GM12878 (cell line): ENCODE data around the gene AKAP1.

Experiments
- ATF7 ChIP-seq: fragments of 450-650 bp; IDR thresholded peaks from 2 replicates; pipeline ENCODE4 v1.6.1; 2016; ENCODE audit warnings: low read depth, mild to moderate bottlenecking
- FOXK2 ChIP-seq: fragments of 450-650 bp; IDR thresholded peaks from 2 replicates; pipeline ENCODE4 v1.6.1; 2017; ENCODE audit warnings: mild to moderate bottlenecking, moderate library complexity
- POLR2A ChIP-seq: IDR thresholded peaks from 2 replicates; pipeline ENCODE4 v1.6.1; 2011; ENCODE audit warnings: low read depth, mild to moderate bottlenecking, low read length
- ZNF24 ChIP-seq: fragments of 450-650 bp; IDR thresholded peaks from 2 replicates; pipeline ENCODE4 v1.6.1; 2017; ENCODE audit warnings: antibody characterized with exemption, mild to moderate bottlenecking
- TF ChIP-seq, protein P1 (sequence below), 3 experiments: IDR thresholded peaks in 2 of 3; conservative IDR thresholded peaks in 1 of 3; 2 replicates each; pipeline ENCODE4 v1.5.1; 2011; ENCODE audit warnings: low read depth in 3 of 3, low read length in 3 of 3, mild to moderate bottlenecking in 3 of 3, control low read depth in 2 of 3, moderate library complexity in 2 of 3, inconsistent platforms in 1 of 3, mixed read lengths in 1 of 3; ENCODE audit not compliant: control insufficient read depth in 2 of 3, insufficient read depth in 1 of 3; ENCODE audit errors: extremely low read depth in 1 of 3

DNA sequence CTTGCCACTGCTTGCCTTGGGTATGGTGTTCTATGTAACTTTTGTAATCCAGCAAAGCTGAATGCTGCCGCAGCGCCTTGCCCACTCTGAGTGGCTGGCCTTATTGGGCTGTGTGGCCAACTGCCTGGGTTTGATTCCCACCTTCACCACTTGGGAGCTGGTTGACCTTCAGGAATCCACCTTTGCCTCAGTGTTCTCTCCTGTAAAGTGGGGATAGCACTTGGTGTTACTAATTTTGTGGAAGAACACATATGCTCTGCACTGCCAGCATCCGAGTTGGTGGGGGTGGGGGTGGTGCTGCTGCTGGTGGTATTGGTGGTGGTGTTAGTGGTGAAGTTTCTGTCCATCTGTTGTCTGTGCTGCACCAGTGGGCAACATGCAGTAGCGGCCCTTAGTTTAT lies 32.8 kb downstream of the AKAP1 start:
- TF ChIP-seq, protein P1, sequence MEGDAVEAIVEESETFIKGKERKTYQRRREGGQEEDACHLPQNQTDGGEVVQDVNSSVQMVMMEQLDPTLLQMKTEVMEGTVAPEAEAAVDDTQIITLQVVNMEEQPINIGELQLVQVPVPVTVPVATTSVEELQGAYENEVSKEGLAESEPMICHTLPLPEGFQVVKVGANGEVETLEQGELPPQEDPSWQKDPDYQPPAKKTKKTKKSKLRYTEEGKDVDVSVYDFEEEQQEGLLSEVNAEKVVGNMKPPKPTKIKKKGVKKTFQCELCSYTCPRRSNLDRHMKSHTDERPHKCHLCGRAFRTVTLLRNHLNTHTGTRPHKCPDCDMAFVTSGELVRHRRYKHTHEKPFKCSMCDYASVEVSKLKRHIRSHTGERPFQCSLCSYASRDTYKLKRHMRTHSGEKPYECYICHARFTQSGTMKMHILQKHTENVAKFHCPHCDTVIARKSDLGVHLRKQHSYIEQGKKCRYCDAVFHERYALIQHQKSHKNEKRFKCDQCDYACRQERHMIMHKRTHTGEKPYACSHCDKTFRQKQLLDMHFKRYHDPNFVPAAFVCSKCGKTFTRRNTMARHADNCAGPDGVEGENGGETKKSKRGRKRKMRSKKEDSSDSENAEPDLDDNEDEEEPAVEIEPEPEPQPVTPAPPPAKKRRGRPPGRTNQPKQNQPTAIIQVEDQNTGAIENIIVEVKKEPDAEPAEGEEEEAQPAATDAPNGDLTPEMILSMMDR (IDR thresholded peaks at IDR 0.05 in 2 of 3, conservative IDR thresholded peaks at IDR 0.05 in 1 of 3; ENCODE audit: control insufficient read depth in 2 of 3, extremely low read depth in 1 of 3, insufficient read depth in 1 of 3, low read depth in 3 of 3, low read length in 3 of 3) = no peak
- TF ChIP-seq ZNF24 = no peak
- TF ChIP-seq ATF7 = no peak
- no peak for TF ChIP-seq POLR2A
- TF ChIP-seq FOXK2 = no peak
